HL-60 (cell line): ENCODE data around the gene NPC1.

Experiments
- CTCF ChIP-seq: IDR thresholded peaks from one replicate; pipeline ENCODE4 v1.5.1; 2011; ENCODE audit warnings: low read length, control low read depth, inconsistent platforms; ENCODE audit not compliant: insufficient read depth
- GABPA ChIP-seq: IDR thresholded peaks from 2 replicates; pipeline ENCODE4 v1.6.1; 2012; ENCODE audit warnings: low read depth
- POLR2AphosphoS5 ChIP-seq: IDR thresholded peaks from 2 replicates; pipeline ENCODE4 v1.6.1; 2012; ENCODE audit warnings: low read depth
- REST ChIP-seq: IDR thresholded peaks from 2 replicates; pipeline ENCODE4 v1.6.1; 2012; ENCODE audit warnings: low read depth; ENCODE audit not compliant: insufficient replicate concordance

- TF ChIP-seq CTCF: no peak
- TF ChIP-seq REST: no peak
- TF ChIP-seq POLR2AphosphoS5: no peak
- no peak for TF ChIP-seq GABPA
These were observed 43.8 kb downstream of the NPC1 start for GRCh38 chr18:23542461-23542860.
